Effector memory CD4-positive, alpha-beta T cell (primary cell): ENCODE data around the gene MAN2B2.
A peak's percentile ranks its signal among the peaks of the same experiment; 100 is the strongest.

Experiments
- DNase-seq, 3 donors: peaks; one replicate each; pipeline ENCODE4 v3.0.0-alpha.2; 2020
- H3K27ac ChIP-seq: 2 replicates; pipeline ENCODE4 v1.7.0; 2013; ENCODE audit warnings: mild to moderate bottlenecking, low read length, moderate library complexity; ENCODE audit not compliant: insufficient read depth, poor library complexity, severe bottlenecking
- H3K27me3 ChIP-seq: replicated peaks from 2 replicates; pipeline ENCODE4 v1.7.0; 2013; ENCODE audit warnings: mild to moderate bottlenecking, low read length; ENCODE audit not compliant: insufficient read depth, control insufficient read depth, poor library complexity, severe bottlenecking
- H3K36me3 ChIP-seq: 2 replicates; pipeline ENCODE4 v1.7.0; 2013; ENCODE audit warnings: mild to moderate bottlenecking, low read length, moderate library complexity; ENCODE audit not compliant: control insufficient read depth, insufficient read depth
- H3K4me1 ChIP-seq: 2 replicates; pipeline ENCODE4 v1.7.0; 2013; ENCODE audit warnings: low read length, mild to moderate bottlenecking; ENCODE audit not compliant: control insufficient read depth, insufficient read depth, poor library complexity, severe bottlenecking
- H3K4me3 ChIP-seq: 2 replicates; pipeline ENCODE4 v1.7.0; 2013; ENCODE audit warnings: low read length, low read depth, mild to moderate bottlenecking; ENCODE audit not compliant: insufficient read depth, poor library complexity, severe bottlenecking
- H3K9me3 ChIP-seq: 2 replicates; pipeline ENCODE4 v1.7.0; 2013; ENCODE audit warnings: mild to moderate bottlenecking, low read length, moderate library complexity; ENCODE audit not compliant: control insufficient read depth
- total RNA-seq, 3 donors: gene quantifications; one replicate each; lab custom pipeline; 2026; lab: John Stamatoyannopoulos, UW

MAN2B2 gene
- total RNA-seq, result 77.6 to 117 (median 78.0) reads per million in 3 donors

DNA sequence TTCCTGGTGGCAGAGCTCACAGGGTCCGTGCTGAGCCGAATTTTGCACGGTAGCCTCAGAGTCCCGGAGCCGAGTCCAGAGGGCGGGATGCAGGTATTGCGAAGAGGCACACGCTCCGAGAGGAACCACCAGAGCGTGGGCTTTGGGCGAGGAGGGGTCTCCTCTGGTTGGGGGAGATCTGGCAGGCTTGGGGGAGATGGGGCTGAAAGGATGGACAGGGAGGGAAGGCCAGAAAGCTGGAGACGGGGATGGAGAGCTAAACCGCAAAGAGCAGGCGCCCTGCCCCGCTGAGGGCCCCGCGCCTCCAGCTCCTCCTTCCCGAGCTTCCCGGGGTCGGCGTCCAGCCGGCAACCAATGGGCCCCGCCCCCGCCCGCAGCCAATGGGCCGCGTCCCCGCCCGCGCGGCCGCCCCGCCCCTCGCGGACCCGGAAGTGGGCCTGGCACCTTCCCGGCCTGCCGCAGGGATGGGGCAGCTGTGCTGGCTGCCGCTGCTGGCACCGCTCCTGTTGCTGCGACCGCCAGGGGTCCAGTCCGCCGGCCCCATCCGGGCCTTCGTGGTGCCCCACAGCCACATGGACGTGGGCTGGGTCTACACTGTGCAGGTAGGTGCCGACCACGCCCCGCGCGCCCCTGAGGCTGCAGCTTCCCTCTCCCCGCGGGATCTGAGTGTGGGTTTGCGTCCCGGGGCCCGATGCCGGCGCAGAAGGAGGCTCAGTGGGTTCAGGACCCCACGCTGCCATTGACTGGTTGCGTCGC lies at the start of gene MAN2B2:
Gene MAN2B2, plus strand, starts transcription at position 443 of the 756 bp plus-strand sequence. Its CDS starts 22 bp downstream, at position 465.
- Histone ChIP-seq H3K9me3 (no peaks in the 10 kb centered on the region), H3K4me3 (peak within 1 kb of the TSS; percentile 87), H3K27ac (peak within 1 kb of the TSS; percentile 67), H3K4me1 (peaks cover 5% of the 10 kb centered on the region), H3K27me3 (no peaks in the 10 kb centered on the region), H3K36me3 (peaks cover 33% of the 10 kb centered on the region)
- DNase-seq, result peak; percentile 74 to 81 (median 77)

GRCh38 chr4:6525474-6525873 lies 49.5 kb upstream of the MAN2B2 start:
- Histone ChIP-seq H3K27ac (no peak overlapping the region), H3K27me3 (no peaks in the 10 kb centered on the region), H3K36me3 (no peaks in the 10 kb centered on the region), H3K4me3 (no peak overlapping the region), H3K4me1 (no peaks in the 10 kb centered on the region), H3K9me3 (no peaks in the 10 kb centered on the region)
- no peak for DNase-seq

GRCh38 chr4:6526156-6526555 lies 48.8 kb upstream of the MAN2B2 start:
- no peaks in the 10 kb centered on the region for H3K36me3 ChIP-seq
- H3K9me3 ChIP-seq, result no peaks in the 10 kb centered on the region
- no peak overlapping the region for H3K4me3 ChIP-seq

DNA sequence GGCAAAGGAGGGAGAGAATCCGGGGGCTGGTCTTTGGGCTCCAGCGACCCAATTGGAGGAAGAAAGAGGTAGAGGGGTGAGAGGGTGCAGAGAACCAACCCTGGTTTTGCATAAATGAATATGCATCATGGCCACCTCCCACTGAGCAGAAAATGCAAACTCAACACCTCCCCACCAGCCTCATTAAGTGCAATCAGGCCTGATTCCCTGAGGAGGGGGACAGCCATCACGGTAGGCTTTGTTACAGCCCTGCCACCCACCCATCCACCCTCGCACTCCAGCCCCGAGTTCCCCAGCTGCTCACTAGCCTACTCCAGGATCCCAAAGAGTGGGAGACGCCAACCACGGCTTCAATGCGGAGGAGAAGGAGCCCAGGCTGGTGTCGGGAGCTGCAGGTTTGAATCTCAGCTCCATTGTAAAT lies 48.3 kb upstream of the MAN2B2 start:
- H3K27me3 ChIP-seq, result no peaks in the 10 kb centered on the region
- H3K27ac ChIP-seq, result no peak overlapping the region
- H3K9me3 ChIP-seq, result no peaks in the 10 kb centered on the region
- no peaks in the 10 kb centered on the region for H3K36me3 ChIP-seq
- H3K4me3 ChIP-seq, result no peak overlapping the region
- DNase-seq, result no peak
- H3K4me1 ChIP-seq, result no peaks in the 10 kb centered on the region

More at GRCh38 chr4:6526156-6526555, 48.8 kb upstream of the MAN2B2 start:
- H3K4me1 ChIP-seq, result no peaks in the 10 kb centered on the region
- no peak for DNase-seq
- no peaks in the 10 kb centered on the region for H3K27me3 ChIP-seq
- no peak overlapping the region for H3K27ac ChIP-seq

GRCh38 chr4:6527259-6527658 lies 47.7 kb upstream of the MAN2B2 start:
- Histone ChIP-seq H3K36me3 (no peaks in the 10 kb centered on the region), H3K27ac (no peak overlapping the region), H3K27me3 (no peaks in the 10 kb centered on the region), H3K4me3 (no peak overlapping the region), H3K4me1 (no peaks in the 10 kb centered on the region), H3K9me3 (no peaks in the 10 kb centered on the region)
- DNase-seq, result no peak

DNA sequence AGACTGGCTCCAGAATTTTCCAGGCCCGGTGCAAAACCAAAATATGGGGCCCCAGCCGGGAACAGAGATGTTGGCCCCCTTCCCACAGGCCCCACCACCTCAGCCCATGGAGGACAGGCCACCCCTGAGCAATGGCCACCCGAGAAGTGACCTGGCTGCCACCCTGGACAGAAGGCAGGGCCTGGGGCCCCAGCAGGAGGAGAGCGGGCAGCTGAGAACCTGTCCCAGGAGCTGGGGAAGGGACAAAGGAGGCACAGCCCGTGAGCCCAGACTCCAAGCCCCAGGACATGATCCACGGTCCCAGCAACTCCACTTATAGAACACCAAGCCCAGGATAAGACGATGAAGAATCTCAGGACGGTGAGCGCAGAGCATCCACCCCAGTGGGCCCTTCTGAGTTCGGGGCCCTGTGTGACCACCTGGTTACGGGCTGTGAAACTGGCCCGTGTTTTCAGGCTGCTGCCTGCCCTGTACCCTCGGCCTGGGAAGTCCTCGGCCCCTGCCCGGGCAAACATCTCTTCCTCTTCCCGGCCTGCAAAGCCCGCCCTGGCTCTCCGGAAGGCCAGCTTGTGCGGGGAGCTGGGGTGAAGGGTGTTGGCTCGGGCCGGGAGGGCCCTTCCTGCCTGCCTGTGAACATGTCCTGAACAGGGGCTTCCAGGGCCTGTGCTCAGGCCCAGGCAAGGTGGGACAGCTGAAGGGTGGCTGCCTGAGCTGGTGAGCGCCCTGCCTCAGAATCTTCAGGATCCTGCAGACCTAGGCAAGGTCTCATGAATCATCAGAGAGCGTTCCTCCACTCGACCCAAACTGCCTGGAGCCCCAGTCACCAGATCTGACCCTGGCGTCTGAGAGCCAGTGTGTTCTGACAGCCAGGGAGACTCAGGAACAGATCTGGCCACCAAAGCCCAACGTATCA lies 47.0 kb upstream of the MAN2B2 start:
- Histone ChIP-seq H3K9me3 (no peaks in the 10 kb centered on the region), H3K27ac (no peak overlapping the region), H3K4me3 (no peak overlapping the region), H3K27me3 (no peaks in the 10 kb centered on the region), H3K4me1 (no peaks in the 10 kb centered on the region), H3K36me3 (no peaks in the 10 kb centered on the region)
- DNase-seq, result no peak

GRCh38 chr4:6529021-6529420 lies 46.0 kb upstream of the MAN2B2 start:
- H3K4me1 ChIP-seq, result no peaks in the 10 kb centered on the region
- no peaks in the 10 kb centered on the region for H3K36me3 ChIP-seq
- no peaks in the 10 kb centered on the region for H3K9me3 ChIP-seq
- no peak overlapping the region for H3K27ac ChIP-seq
- DNase-seq, result no peak
- no peaks in the 10 kb centered on the region for H3K27me3 ChIP-seq
- no peak overlapping the region for H3K4me3 ChIP-seq

DNA sequence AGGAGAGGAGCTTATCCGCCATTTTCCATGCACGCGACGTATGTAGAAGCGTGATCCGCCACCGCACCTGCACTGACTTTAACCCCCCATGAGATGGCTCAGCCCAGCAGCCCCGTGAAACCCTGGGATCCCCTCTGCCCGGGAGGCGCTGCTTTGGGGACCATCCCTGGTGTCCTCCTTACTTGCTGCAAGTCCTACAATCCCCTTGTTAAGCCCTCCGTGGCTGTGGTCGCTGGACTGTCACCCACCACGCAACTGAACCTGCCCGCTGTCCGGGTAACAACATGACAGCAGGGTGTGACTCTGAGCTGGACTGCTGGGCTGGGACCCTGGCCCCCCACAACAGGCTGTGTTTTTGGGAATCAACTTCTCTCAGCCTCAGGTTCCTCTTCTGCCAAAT lies 44.7 kb upstream of the MAN2B2 start:
- no peaks in the 10 kb centered on the region for H3K4me1 ChIP-seq
- no peak overlapping the region for H3K27ac ChIP-seq
- H3K9me3 ChIP-seq, result no peaks in the 10 kb centered on the region
- no peaks in the 10 kb centered on the region for H3K27me3 ChIP-seq
- no peaks in the 10 kb centered on the region for H3K36me3 ChIP-seq
- H3K4me3 ChIP-seq, result no peak overlapping the region
- DNase-seq, result no peak

DNA sequence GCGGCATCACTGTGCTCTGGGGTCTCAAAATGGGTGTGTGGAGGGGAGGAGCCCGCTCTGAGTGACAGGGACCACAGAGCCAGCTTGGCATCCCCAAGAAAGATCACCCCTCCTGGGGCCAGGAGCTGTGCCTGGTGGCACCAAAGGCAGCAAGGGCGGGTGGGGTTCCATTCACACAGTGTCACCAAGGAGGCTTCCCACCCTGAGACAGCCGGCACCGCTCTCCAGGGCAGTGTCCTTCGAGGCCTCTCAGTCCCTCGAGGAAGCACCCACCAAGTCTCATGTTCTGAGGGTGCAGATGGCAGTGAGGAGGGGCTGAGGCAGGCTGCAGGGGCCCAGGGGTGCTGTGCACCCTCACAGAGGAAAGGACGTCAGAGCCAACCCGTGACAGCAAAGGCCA lies 44.0 kb upstream of the MAN2B2 start:
- DNase-seq, result no peak
- H3K36me3 ChIP-seq, result no peaks in the 10 kb centered on the region
- H3K4me1 ChIP-seq, result no peaks in the 10 kb centered on the region
- no peaks in the 10 kb centered on the region for H3K9me3 ChIP-seq
- no peak overlapping the region for H3K4me3 ChIP-seq
- H3K27me3 ChIP-seq, result no peaks in the 10 kb centered on the region
- no peak overlapping the region for H3K27ac ChIP-seq

DNA sequence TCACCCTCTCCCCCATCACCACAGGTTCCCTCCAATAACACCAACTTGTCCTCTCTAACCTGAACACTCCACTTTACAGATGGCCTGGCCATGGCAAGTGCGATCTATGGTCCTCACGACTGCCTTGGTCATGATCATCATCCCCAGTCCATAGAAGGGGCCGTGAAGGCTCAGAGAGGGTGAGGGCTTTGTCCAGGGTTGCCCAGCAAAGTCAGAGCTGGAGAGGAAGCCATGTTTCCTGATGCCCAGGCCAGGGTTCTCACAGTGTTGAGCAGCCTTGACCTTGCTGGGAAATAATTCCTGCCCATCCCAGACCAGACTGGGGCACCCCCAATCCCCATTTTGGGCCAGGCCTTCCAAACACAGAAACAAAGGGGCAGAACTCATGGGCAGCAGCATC lies 42.9 kb upstream of the MAN2B2 start:
- no peaks in the 10 kb centered on the region for H3K36me3 ChIP-seq
- no peaks in the 10 kb centered on the region for H3K4me1 ChIP-seq
- no peaks in the 10 kb centered on the region for H3K27me3 ChIP-seq
- H3K9me3 ChIP-seq, result no peaks in the 10 kb centered on the region
- no peak overlapping the region for H3K27ac ChIP-seq
- H3K4me3 ChIP-seq, result no peak overlapping the region
- DNase-seq, result no peak
